Left ventricle myocardium inferior (tissue), 1 donor: ENCODE measurements around the gene PTPN23. TPM values are rescaled to one million over a fixed set of nuclear protein-coding genes. Genes with fewer than 3 reads are reported as not detected.
"Not testable (repeated sequence)": the region's sequence is repeated elsewhere in the genome, so short reads cannot be mapped to it uniquely, and the experiment has no call there.

Experiments
- DNase-seq: peaks from one replicate; pipeline ENCODE4 v3.0.0-alpha.2; 2020
- H3K27ac ChIP-seq: fragments of 200-600 bp; replicated peaks from 2 replicates; pipeline ENCODE4 v1.8.0; 2021
- H3K27me3 ChIP-seq: fragments of 200-600 bp; 2 replicates; pipeline ENCODE4 v1.8.0; 2021; ENCODE audit warnings: low read depth
- H3K36me3 ChIP-seq: fragments of 200-600 bp; 2 replicates; pipeline ENCODE4 v1.8.0; 2021
- H3K4me1 ChIP-seq: fragments of 200-600 bp; 2 replicates; pipeline ENCODE4 v1.8.0; 2021
- H3K4me3 ChIP-seq: fragments of 200-600 bp; 2 replicates; pipeline ENCODE4 v1.8.0; 2021; ENCODE audit warnings: mild to moderate bottlenecking, moderate library complexity
- H3K9me3 ChIP-seq: fragments of 200-600 bp; replicated peaks from 2 replicates; pipeline ENCODE4 v1.8.0; 2021
- CTCF ChIP-seq: fragments of 200-600 bp; IDR thresholded peaks from 2 replicates; pipeline ENCODE4 v1.8.0; 2021; ENCODE audit warnings: antibody characterized with exemption, mild to moderate bottlenecking, borderline replicate concordance
- intact Hi-C: fragments of 100-400 bp; cut with micrococcal nuclease; formaldehyde crosslinking; loops from one replicate; pipeline ENCODE4 v1.11.0; 2022
- total RNA-seq: library from RNA; stranded (reverse); fragmentation: NEBNext Ultra II Directional; extraction: Animal tissue kit (Norgen Biotek cat#: 25700); gene quantifications from one replicate; pipeline ENCODE4 v1.2.1, GENCODE V29; 2021
- donor health status: DM: no; HTN: yes; CAD: no; lungs with severe emphysema.

PTPN23 gene
- total RNA-seq, 1 donor from 2014 or later, result 20.0 TPM

GRCh38 chr3:47348411-47349154 is 32.2 kb upstream of the PTPN23 start:
- TF ChIP-seq CTCF, result no peak
- H3K27me3 ChIP-seq, result no peaks in the 10 kb centered on the region
- H3K27ac ChIP-seq, result no peak overlapping the region
- H3K9me3 ChIP-seq, result no peaks in the 10 kb centered on the region
- intact Hi-C loops, result no loop called here
- DNase-seq, result no peak
- no peak overlapping the region for H3K4me3 ChIP-seq
- H3K4me1 ChIP-seq, result peaks cover 12% of the 10 kb centered on the region
- H3K36me3 ChIP-seq, result peaks cover 11% of the 10 kb centered on the region

GRCh38 chr3:47355010-47355409 is 25.8 kb upstream of the PTPN23 start:
- H3K27me3 ChIP-seq, result no peaks in the 10 kb centered on the region
- no peak overlapping the region for H3K4me3 ChIP-seq
- H3K27ac ChIP-seq, result no peak overlapping the region
- no peaks in the 10 kb centered on the region for H3K4me1 ChIP-seq
- no peak for DNase-seq
- TF ChIP-seq CTCF, result no peak
- H3K36me3 ChIP-seq, result no peaks in the 10 kb centered on the region
- peaks cover 23% of the 10 kb centered on the region for H3K9me3 ChIP-seq
- intact Hi-C loops, result no loop called here

- H3K27ac ChIP-seq, result no peak overlapping the region
These were observed 24.6 kb upstream of the PTPN23 start for GRCh38 chr3:47356201-47356600.

GRCh38 chr3:47359323-47359722 is 21.5 kb upstream of the PTPN23 start:
- intact Hi-C loops, result no loop called here
- Histone ChIP-seq H3K9me3 (peaks cover 28% of the 10 kb centered on the region), H3K27me3 (no peaks in the 10 kb centered on the region), H3K4me3 (no peak overlapping the region), H3K27ac (no peak overlapping the region), H3K4me1 (peaks cover 4% of the 10 kb centered on the region), H3K36me3 (no peaks in the 10 kb centered on the region)
- no peak for TF ChIP-seq CTCF
- DNase-seq, result no peak

More at GRCh38 chr3:47356201-47356600, 24.6 kb upstream of the PTPN23 start:
- Histone ChIP-seq H3K27me3 (no peaks in the 10 kb centered on the region), H3K4me1 (no peaks in the 10 kb centered on the region), H3K36me3 (no peaks in the 10 kb centered on the region), H3K4me3 (no peak overlapping the region), H3K9me3 (peaks cover 28% of the 10 kb centered on the region)
- no peak for TF ChIP-seq CTCF
- no peak for DNase-seq
- intact Hi-C loops, result no loop called here

- H3K27me3 ChIP-seq, H3K36me3 ChIP-seq, H3K4me3 ChIP-seq, H3K4me1 ChIP-seq, H3K27ac ChIP-seq, DNase-seq, intact Hi-C loops: not testable (repeated sequence)
- H3K9me3 ChIP-seq, result peaks cover 28% of the 10 kb centered on the region
These were observed 20.7 kb upstream of the PTPN23 start for GRCh38 chr3:47360110-47360517.

GRCh38 chr3:47362701-47363100 is 18.1 kb upstream of the PTPN23 start:
- intact Hi-C loops, result no loop called here

More at GRCh38 chr3:47362701-47363100, 18.1 kb upstream of the PTPN23 start:
- Histone ChIP-seq H3K4me1 (peaks cover 12% of the 10 kb centered on the region), H3K36me3 (no peaks in the 10 kb centered on the region), H3K9me3 (peaks cover 27% of the 10 kb centered on the region), H3K4me3 (no peak overlapping the region), H3K27ac (peak overlapping the region; percentile 54), H3K27me3 (no peaks in the 10 kb centered on the region)
- TF ChIP-seq CTCF, result no peak
- no peak for DNase-seq
